ENCODE measurements around the gene CTNNA2.

DNA sequence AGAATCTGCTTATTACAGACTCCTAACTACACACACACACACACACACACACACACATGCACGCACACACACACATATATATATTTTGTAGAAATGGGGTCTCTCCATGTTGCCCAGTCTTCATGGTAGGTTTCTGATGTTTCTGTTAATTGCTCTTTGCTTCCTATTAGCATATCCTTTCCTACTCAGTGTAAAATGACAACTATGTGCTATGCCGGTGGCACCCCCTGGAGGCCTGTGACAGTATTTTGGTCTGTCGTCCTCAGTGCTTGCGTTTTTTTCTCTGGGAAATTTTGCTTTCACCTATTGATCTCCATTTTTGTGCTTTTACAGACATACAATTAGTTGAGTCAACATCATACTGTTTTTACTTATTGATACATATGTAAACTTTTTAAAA, 469.6 kb downstream of the CTNNA2 start:
- TF ChIP-seq, protein P1, sequence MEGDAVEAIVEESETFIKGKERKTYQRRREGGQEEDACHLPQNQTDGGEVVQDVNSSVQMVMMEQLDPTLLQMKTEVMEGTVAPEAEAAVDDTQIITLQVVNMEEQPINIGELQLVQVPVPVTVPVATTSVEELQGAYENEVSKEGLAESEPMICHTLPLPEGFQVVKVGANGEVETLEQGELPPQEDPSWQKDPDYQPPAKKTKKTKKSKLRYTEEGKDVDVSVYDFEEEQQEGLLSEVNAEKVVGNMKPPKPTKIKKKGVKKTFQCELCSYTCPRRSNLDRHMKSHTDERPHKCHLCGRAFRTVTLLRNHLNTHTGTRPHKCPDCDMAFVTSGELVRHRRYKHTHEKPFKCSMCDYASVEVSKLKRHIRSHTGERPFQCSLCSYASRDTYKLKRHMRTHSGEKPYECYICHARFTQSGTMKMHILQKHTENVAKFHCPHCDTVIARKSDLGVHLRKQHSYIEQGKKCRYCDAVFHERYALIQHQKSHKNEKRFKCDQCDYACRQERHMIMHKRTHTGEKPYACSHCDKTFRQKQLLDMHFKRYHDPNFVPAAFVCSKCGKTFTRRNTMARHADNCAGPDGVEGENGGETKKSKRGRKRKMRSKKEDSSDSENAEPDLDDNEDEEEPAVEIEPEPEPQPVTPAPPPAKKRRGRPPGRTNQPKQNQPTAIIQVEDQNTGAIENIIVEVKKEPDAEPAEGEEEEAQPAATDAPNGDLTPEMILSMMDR (IDR thresholded peaks at IDR 0.05): peak in 5 of 12 donors; percentile 5 to 25 (median 10)
- TF ChIP-seq POLR2A (IDR thresholded peaks at IDR 0.05): no peak
